Duodenal mucosa (tissue), 2 donors: ENCODE results near the gene DVL1.
"Not testable (repeated sequence)": the region's sequence is repeated elsewhere in the genome, so short reads cannot be mapped to it uniquely, and the experiment has no call there.

Experiments
- H3K27ac ChIP-seq: one replicate; pipeline ENCODE4 v1.7.0; 2013; ENCODE audit warnings: low read depth, low read length
- H3K27me3 ChIP-seq, 2 donors: one replicate each; pipeline ENCODE4 v1.7.0; 2013; ENCODE audit warnings: low read length in 2 of 2, control low read depth in 1 of 2; ENCODE audit not compliant: insufficient read depth in 2 of 2, control insufficient read depth in 1 of 2
- H3K36me3 ChIP-seq, 2 donors: one replicate each; pipeline ENCODE4 v1.7.0; 2013; ENCODE audit warnings: low read length in 2 of 2, control low read depth in 1 of 2; ENCODE audit not compliant: insufficient read depth in 2 of 2, control insufficient read depth in 1 of 2
- H3K4me1 ChIP-seq, 2 donors: one replicate each; pipeline ENCODE4 v1.7.0; 2013; ENCODE audit warnings: low read length in 2 of 2, control low read depth in 1 of 2; ENCODE audit not compliant: insufficient read depth in 2 of 2, control insufficient read depth in 1 of 2
- H3K4me3 ChIP-seq, 2 donors: one replicate each; pipeline ENCODE4 v1.7.0; 2013; ENCODE audit warnings: low read length in 2 of 2, low read depth in 1 of 2
- H3K9ac ChIP-seq, 2 donors: one replicate each; pipeline ENCODE4 v1.7.0; 2013; ENCODE audit warnings: low read length in 2 of 2, low read depth in 1 of 2
- H3K9me3 ChIP-seq, 2 donors: one replicate each; pipeline ENCODE4 v1.7.0; 2013; ENCODE audit warnings: low read length in 2 of 2, control low read depth in 1 of 2; ENCODE audit not compliant: control insufficient read depth in 1 of 2

The DVL1 gene

DNA sequence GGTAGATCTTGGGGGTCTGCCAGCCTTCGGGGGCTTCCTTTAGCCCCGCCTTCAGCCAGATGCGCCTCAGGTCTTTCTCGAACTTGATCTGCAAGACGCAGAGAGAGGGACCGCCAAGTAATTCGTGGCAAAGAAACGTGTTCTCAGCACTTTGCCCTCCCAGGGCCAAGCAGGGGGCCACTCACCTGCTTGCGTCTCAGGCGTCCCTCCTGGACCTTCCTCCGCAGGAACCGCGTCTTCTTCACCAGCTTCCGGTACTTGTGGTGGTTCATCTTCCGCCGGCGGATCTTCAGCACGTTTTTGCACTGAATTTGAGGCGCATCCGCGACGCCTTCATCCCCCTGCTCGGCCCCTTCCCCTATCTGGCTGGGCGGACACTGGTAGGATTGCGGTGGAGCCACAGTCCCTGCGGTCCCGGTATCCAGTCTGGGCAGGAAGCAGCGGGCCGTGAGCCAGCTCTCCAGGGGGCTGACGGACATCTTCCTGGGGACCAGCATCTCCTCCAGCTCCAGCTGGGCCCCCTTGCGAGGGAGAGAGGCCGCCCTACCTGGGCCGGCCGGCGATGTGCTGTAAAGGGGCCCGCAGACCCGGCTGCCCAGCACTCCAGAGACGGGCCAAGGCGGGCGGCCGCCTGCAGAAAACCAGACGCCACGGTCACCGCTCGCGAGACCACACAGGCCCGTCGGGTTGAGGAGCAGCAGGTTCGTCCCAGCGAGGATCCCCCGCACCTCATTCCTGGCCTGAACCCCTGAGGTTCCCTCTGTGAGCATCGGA, 24.8 kb upstream of the DVL1 start:
- Histone ChIP-seq H3K9ac (peak overlapping the region; percentile 79 to 89), H3K27ac (no peak overlapping the region), H3K36me3 (peaks cover 0 to 7% of the 10 kb centered on the region in 2 donors), H3K27me3 (no peaks in the 10 kb centered on the region), H3K4me3 (peak overlapping the region; percentile 83 to 84), H3K4me1 (peaks cover 18 to 33% of the 10 kb centered on the region in 2 donors), H3K9me3 (no peaks in the 10 kb centered on the region)

DNA sequence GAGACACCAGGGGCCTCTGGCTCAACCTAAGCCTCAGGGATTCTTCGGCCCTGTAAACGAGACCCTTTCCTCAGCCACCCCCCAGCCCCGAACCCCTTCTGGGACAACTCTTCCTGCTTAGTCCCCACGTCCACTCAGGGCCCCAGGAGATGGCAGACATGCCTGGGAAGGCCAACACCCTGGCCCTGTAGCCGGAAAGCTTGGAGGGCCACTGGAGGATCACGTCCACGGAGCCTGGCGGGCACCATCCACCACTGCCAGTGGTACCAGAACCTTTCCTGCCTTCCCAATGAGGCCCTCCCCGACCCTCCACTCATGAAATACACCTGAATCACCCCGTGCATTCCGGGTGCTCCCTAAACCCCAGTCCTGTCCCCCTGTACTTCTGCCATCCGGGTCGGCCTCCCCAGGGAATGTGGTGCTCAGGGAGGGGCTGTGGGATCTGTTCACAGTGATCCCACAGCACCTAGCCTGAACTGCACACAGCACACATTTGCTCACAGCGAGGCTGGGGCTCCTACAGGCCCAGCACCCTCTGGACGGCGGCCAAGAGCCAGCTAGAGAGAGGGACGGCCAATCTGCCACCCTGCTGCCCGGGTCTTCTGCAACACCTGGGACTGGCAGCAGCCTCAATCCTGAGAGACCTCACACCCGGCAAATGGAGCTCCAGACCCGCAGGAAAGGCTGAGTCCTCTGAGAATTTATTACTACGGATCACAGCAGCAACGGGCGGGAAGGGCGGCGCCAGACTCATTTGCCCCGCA, 24.0 kb upstream of the DVL1 start:
- Histone ChIP-seq H3K27ac (no peak overlapping the region), H3K4me1 (peaks cover 18 to 33% of the 10 kb centered on the region in 2 donors), H3K36me3 (peaks cover 0 to 7% of the 10 kb centered on the region in 2 donors), H3K9ac (no peak overlapping the region), H3K4me3 (peak overlapping the region in 1 of 2 donors; percentile 84), H3K9me3 (no peaks in the 10 kb centered on the region), H3K27me3 (no peaks in the 10 kb centered on the region)

DNA sequence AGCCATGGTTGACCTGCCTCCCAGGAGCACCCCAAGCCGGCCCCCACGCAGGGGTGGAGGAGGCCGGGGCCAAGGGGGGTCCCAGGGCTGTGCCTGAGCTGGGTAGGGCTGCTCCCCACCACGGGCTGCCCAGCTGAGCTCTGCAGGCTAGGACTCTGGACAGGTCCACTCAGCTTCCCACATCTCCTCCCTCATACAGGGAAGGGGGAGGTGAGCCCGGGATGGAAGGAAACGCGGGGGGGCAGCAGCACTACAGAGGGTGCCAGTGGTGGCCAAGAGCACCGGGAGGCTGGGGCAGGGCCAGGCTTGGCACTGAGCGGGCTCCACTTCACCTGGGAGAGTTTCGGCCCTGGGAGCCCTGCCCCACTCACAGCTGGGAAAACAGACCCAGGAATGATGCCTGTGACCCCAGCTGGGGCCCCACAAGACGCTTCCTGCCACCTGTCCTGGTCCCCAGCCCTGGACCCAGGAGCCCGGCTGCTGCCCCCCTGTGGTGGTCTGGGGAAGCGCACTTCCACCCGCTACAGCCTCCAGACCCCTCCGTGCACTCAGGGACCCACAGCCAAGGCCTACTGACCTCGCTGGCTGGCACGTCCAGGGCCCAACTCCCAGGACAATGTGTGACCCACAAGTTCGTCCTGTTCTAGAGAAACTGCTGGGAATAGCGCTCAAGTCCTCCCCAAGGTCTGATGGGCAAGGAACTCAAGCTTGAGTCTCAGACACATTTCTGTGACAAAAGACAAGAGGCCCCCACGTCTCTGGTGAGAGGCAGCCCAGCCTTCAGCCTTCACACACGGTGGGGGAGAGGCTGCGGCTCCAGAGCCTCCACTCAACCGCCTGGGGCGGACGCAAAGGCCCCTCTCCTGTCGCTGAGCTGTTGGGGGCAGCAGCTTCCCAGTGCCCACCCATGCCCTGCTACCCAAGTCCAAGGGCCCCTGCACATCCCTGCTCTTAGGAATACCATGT, 22.8 kb upstream of the DVL1 start:
- Histone ChIP-seq H3K27me3 (no peaks in the 10 kb centered on the region), H3K27ac (no peak overlapping the region), H3K9ac (no peak overlapping the region), H3K4me3 (no peak overlapping the region), H3K9me3 (peaks cover 0 to 2% of the 10 kb centered on the region in 2 donors), H3K4me1 (peaks cover 18 to 33% of the 10 kb centered on the region in 2 donors), H3K36me3 (peaks cover 0 to 7% of the 10 kb centered on the region in 2 donors)

DNA sequence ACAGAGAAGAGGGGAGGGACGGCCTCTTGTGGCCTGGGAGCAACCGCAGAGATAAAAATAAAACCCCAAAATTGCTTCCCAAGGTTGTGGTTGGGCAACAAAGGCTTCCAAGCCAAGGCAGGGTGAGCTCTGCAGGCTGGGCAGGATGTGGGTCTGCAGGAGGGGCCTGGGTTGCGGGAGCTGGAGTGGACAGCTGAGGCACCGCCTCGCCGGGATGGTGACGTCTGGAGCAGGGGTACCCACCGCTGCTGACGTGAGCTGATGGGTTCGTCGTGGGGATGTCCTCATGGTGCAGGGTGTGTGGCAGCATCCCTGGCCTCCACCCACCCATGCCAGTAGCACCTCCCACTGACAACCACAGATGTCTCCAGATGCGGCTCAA, 22.1 kb upstream of the DVL1 start:
- no peak overlapping the region for H3K9ac ChIP-seq
- peaks cover 0 to 8% of the 10 kb centered on the region in 2 donors for H3K9me3 ChIP-seq
- peaks cover 0 to 7% of the 10 kb centered on the region in 2 donors for H3K36me3 ChIP-seq
- no peak overlapping the region for H3K4me3 ChIP-seq
- H3K27ac ChIP-seq = no peak overlapping the region
- peaks cover 18 to 33% of the 10 kb centered on the region in 2 donors for H3K4me1 ChIP-seq
- no peaks in the 10 kb centered on the region for H3K27me3 ChIP-seq

DNA sequence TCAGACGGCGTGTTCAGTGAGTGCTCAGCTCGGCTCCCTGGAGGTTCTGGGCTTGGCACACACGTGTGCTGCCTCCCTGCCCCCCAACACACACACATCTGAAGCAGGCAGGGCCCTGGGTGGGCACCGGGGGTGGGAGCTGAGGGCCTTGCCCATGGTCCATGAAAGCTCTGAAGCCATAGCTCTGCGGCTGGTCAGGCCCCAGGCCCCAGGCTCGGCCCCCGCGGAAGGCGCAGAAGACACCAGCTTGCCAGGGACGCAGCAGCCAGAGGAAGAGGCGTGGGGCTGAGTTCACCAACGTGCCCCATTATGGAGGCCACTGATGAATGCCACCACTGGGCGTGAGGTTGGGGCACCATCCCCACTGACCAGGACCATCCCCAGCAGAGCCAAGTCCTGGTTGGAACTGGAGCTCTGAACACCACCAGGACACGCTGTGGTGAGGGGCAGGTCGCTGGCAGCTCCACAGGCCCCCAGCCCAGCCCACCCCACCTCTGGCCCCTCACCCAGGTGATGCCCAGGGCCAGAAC, 21.6 kb upstream of the DVL1 start:
- H3K9ac ChIP-seq = no peak overlapping the region
- H3K4me3 ChIP-seq = no peak overlapping the region
- H3K27ac ChIP-seq = no peak overlapping the region
- peaks cover 18 to 28% of the 10 kb centered on the region in 2 donors for H3K4me1 ChIP-seq
- H3K36me3 ChIP-seq = peaks cover 0 to 7% of the 10 kb centered on the region in 2 donors
- no peaks in the 10 kb centered on the region for H3K27me3 ChIP-seq
- H3K9me3 ChIP-seq = peaks cover 0 to 9% of the 10 kb centered on the region in 2 donors

DNA sequence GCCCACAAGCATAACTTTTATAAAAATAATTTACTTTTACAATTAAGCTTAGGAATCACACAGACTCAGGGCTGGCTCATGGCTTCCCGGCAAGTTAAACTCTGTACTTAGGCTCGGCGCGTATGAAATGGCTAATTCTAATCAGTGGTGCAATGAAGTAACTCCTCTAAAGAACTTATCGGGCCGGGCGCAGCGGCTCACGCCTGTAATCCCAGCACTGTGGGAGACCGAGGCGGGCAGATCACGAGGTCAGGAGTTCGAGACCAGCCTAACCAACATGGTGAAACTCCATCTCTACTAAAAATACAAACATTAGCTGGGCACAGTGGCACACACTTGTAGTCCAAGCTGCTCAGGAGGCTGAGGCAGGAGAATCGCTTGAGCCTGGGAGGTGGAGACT, 20.9 kb upstream of the DVL1 start:
- H3K9me3 ChIP-seq, H3K27me3 ChIP-seq, H3K9ac ChIP-seq, H3K27ac ChIP-seq, H3K4me3 ChIP-seq, H3K36me3 ChIP-seq: not testable (repeated sequence)
- H3K4me1 ChIP-seq = peaks cover 18 to 28% of the 10 kb centered on the region in 2 donors

DNA sequence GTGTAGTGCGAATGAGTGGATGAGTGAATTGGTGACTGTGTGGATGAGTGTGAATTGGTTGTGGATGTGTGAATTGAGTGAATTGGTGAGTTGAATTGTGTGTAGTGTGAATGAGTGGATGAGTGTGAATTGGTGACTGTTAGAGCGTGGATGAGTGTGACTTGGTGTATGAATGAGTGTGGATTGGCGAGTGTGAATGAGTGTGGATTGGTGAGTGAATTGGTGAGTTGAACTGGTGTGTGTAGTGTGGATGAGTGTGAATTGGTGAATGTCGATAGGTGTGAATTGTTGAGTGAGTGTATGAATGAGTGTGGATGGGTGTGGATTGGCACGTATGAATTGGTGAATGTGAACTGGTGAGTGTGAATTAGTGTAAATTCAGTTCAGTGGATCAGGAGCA, 18.1 kb upstream of the DVL1 start:
- H3K27ac ChIP-seq = no peak overlapping the region

DNA sequence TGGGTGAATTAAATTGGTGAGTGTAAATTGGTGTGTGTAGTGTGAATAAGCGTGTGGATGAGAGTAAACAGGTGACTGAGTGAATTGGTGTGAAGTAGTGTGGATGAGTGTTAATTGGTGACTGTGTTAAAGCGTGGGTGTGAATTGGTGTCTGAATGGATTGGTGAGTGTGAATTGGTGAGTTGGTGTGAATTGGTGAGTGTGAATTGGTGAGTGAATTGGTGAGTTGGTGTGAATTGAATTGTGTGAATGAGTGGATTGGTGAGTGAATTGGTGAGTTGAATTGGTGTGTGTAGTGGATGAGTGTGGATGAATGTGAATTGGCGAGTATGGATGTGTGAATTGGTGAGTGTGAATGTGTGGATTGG, 17.5 kb upstream of the DVL1 start:
- H3K4me1 ChIP-seq = peaks cover 3 to 5% of the 10 kb centered on the region in 2 donors
- no peak overlapping the region for H3K27ac ChIP-seq
- H3K4me3 ChIP-seq = no peak overlapping the region

More for the DNA sequence above, 18.1 kb upstream of the DVL1 start:
- H3K9me3 ChIP-seq = peaks cover 0 to 9% of the 10 kb centered on the region in 2 donors
- H3K9ac ChIP-seq = no peak overlapping the region
- H3K27me3 ChIP-seq = no peaks in the 10 kb centered on the region
- no peaks in the 10 kb centered on the region for H3K36me3 ChIP-seq
- H3K4me3 ChIP-seq = no peak overlapping the region
- H3K4me1 ChIP-seq = peaks cover 8 to 11% of the 10 kb centered on the region in 2 donors

DNA sequence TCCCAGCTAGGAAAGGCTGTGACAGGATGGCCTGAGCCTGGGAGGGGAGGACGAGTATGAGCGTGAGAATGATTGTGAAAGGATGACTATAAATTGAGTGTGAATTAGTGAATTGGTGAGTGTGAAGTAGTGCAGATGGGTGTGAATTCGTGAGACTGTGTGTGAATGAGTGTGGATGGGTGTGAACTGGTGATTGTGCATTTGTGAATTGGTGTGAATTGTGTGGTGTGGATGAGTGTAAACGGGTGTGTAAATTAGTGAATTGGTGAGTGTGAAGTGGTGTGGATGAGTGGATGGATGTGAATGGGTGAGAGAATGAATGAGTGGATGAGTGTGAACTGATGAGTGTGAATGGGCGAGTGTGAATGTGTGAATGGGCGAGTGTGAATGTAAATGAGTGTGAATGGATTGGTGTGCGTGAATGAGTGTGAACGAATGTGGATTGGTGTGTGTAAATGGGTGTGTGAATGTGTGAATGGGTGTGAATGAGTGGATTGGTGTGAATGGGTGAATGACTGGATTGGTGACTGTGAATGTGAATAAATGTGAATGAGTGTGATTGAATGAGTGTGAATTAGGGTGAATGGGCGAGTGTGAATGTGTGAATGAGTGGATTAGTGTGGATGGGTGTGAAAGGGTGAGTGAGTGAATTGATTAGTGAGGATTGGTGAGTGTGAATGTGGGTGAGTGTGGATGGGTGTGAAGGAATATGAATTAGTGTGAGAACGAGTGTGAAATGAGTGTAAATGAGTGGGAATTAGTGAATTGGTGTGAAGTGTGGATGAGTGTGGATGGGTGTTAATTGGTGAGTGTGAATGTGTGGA, 16.9 kb upstream of the DVL1 start:
- Histone ChIP-seq H3K27me3 (peaks cover 0 to 1% of the 10 kb centered on the region in 2 donors), H3K4me3 (no peak overlapping the region), H3K27ac (no peak overlapping the region), H3K9me3 (peaks cover 0 to 9% of the 10 kb centered on the region in 2 donors), H3K4me1 (peaks cover 0 to 2% of the 10 kb centered on the region in 2 donors), H3K9ac (no peak overlapping the region), H3K36me3 (no peaks in the 10 kb centered on the region)

More for the DNA sequence above, 17.5 kb upstream of the DVL1 start:
- Histone ChIP-seq H3K36me3 (no peaks in the 10 kb centered on the region), H3K9me3 (peaks cover 0 to 9% of the 10 kb centered on the region in 2 donors), H3K27me3 (no peaks in the 10 kb centered on the region), H3K9ac (no peak overlapping the region)
